Transverse colon (tissue), 4 donors: ENCODE measurements around the gene TMEFF1. TPM values are rescaled to one million over a fixed set of nuclear protein-coding genes. Genes with fewer than 3 reads are reported as not detected.

Experiments
- DNase-seq: peaks from one replicate; pipeline ENCODE4 v3.0.0-alpha.2; 2019
- H3K27ac ChIP-seq, 4 donors: fragments of 200-600 bp; sonication (generic); 2 replicates each; pipeline ENCODE4 v1.5.1; 2016 to 2018; ENCODE audit warnings: inconsistent platforms in 4 of 4
- H3K27me3 ChIP-seq: fragments of 200-600 bp; sonication (generic); 2 replicates; pipeline ENCODE4 v1.5.1; 2017; ENCODE audit warnings: inconsistent platforms
- H3K36me3 ChIP-seq, 4 donors: fragments of 200-600 bp; sonication (generic); 2 replicates each; pipeline ENCODE4 v1.5.1; 2017 to 2019; ENCODE audit warnings: inconsistent platforms in 4 of 4
- H3K4me1 ChIP-seq, 4 donors: fragments of 200-600 bp; sonication (generic); 2 replicates each; pipeline ENCODE4 v1.5.1; 2017 to 2020; ENCODE audit warnings: inconsistent platforms in 4 of 4
- H3K4me3 ChIP-seq, 4 donors: fragments of 200-600 bp; sonication (generic); 1 replicate in 1 of 4; 2 replicates in 3 of 4; pipeline versions ENCODE4 v1.5.1 to v1.6.1; 2017 to 2019; ENCODE audit warnings: inconsistent platforms in 4 of 4
- H3K9me3 ChIP-seq, 2 donors: fragments of 200-600 bp; sonication (generic); 2 replicates each; pipeline ENCODE4 v1.5.1; 2017 to 2019; ENCODE audit warnings: inconsistent platforms in 2 of 2
- EP300 ChIP-seq: sonication (generic); formaldehyde crosslinking; IDR thresholded peaks from one replicate; pipeline ENCODE4 v1.6.1; 2017; ENCODE audit warnings: antibody characterized with exemption, low read depth
- POLR2A ChIP-seq: fragments of 450-650 bp; IDR thresholded peaks from one replicate; pipeline ENCODE4 v1.6.1; 2016; ENCODE audit warnings: antibody characterized with exemption, mild to moderate bottlenecking, moderate library complexity
- POLR2AphosphoS5 ChIP-seq, 3 donors: sonication (generic); formaldehyde crosslinking; IDR thresholded peaks; one replicate each; pipeline ENCODE4 v1.6.1; 2016; ENCODE audit warnings: antibody characterized with exemption in 3 of 3
- WGBS, 2 donors: methylation state at CpG; one replicate each; pipeline ENCODE4 v1.1.5; 2018; ENCODE audit warnings: low coverage in 1 of 2; 5-methylcytosine and 5-hydroxymethylcytosine counted together
- in situ Hi-C, 4 donors: fragments of 200-750 bp; cut with MboI; loops; one replicate each; pipeline versions ENCODE4 v1.15.0 to v1.15.1; 2017; ENCODE audit warnings: low sequenced_read_pairs in 3 of 4, low pct_ligation_motif_present in 1 of 4, low pct_unique_long_range_greater_than_20kb in 1 of 4
- intact Hi-C: fragments of 100-400 bp; cut with DNase I; formaldehyde crosslinking; loops from one replicate; pipeline ENCODE4 v1.15.1; 2023; ENCODE audit warnings: low total_unique reads
- total RNA-seq, 4 donors: library from RNA; depleted of rRNA; stranded (reverse); fragments of >200 nt; gene quantifications; one replicate each; pipeline ENCODE4 v1.1.0, GENCODE V29; 2016
- TF ChIP-seq, protein P1 (sequence below), 5 experiments: fragments of 200-600 bp in 3 of 5; fragments of 450-650 bp in 2 of 5; sonication (generic) in 3 of 5; IDR thresholded peaks; 1 replicate in 2 of 5; 2 replicates in 3 of 5; pipeline ENCODE4 v1.5.1; 2016 to 2017; ENCODE audit warnings: antibody characterized with exemption in 5 of 5, inconsistent platforms in 3 of 5, mild to moderate bottlenecking in 2 of 5, moderate library complexity in 1 of 5

Gene TMEFF1
- total RNA-seq, 4 donors from 2014 or later: not detected

- H3K27me3 ChIP-seq: no peaks in the 10 kb centered on the region
- no peak for DNase-seq
- H3K9me3 ChIP-seq: peaks cover 0 to 8% of the 10 kb centered on the region in 2 donors
- TF ChIP-seq POLR2A (no peak), POLR2AphosphoS5 (IDR thresholded peaks at IDR 0.05) (no peak), EP300 (no peak)
- TF ChIP-seq, protein P1, sequence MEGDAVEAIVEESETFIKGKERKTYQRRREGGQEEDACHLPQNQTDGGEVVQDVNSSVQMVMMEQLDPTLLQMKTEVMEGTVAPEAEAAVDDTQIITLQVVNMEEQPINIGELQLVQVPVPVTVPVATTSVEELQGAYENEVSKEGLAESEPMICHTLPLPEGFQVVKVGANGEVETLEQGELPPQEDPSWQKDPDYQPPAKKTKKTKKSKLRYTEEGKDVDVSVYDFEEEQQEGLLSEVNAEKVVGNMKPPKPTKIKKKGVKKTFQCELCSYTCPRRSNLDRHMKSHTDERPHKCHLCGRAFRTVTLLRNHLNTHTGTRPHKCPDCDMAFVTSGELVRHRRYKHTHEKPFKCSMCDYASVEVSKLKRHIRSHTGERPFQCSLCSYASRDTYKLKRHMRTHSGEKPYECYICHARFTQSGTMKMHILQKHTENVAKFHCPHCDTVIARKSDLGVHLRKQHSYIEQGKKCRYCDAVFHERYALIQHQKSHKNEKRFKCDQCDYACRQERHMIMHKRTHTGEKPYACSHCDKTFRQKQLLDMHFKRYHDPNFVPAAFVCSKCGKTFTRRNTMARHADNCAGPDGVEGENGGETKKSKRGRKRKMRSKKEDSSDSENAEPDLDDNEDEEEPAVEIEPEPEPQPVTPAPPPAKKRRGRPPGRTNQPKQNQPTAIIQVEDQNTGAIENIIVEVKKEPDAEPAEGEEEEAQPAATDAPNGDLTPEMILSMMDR (IDR thresholded peaks at IDR 0.05): no peak
- in situ Hi-C loops: loop anchor here in 2 of 4 donors (25.0 kb wide), 1 partner anchor 693 kb away; no protein-coding TSS in a partner anchor
- no peaks in the 10 kb centered on the region for H3K36me3 ChIP-seq
- H3K27ac ChIP-seq: no peak overlapping the region
- no peaks in the 10 kb centered on the region for H3K4me1 ChIP-seq
- intact Hi-C loops: no loop called here
- H3K4me3 ChIP-seq: no peak overlapping the region
- 67 to 79% methylated on average over 2 to 5 of the region's 5 CpGs for WGBS, 2 donors
These were observed 146.7 kb downstream of the TMEFF1 start for GRCh38 chr9:100619665-100620064.

DNA sequence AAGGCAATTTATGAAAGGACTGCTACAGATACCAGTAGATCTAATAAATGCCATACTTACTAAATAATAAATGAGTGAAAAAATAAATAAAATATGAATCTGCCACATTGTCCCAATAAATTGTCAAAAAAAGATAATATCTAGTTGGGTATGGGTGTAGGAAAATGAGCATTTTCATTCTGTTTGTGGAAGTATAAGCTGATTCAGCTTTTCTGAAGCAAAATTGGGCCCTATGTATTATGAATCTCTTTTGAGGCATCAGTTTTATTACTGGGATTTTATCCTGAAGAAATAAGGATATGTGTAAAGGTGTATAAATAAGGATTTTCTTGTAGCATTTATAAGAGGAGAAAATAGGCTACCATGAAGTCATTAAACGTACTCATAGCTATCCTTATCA is 151.0 kb downstream of the TMEFF1 start:
- 38 to 46% methylated on average over 1 of the region's 1 CpG for WGBS, 2 donors
- Histone ChIP-seq H3K27ac (no peak overlapping the region), H3K9me3 (peaks cover 0 to 4% of the 10 kb centered on the region in 2 donors), H3K27me3 (no peaks in the 10 kb centered on the region), H3K4me3 (no peak overlapping the region), H3K36me3 (no peaks in the 10 kb centered on the region), H3K4me1 (no peaks in the 10 kb centered on the region)
- DNase-seq: no peak
- in situ Hi-C loops: loop anchor here in 2 of 4 donors (25.0 kb wide), 1 partner anchor 688 kb away; no protein-coding TSS in a partner anchor
- TF ChIP-seq POLR2AphosphoS5 (IDR thresholded peaks at IDR 0.05): no peak
- no peak for TF ChIP-seq EP300
- TF ChIP-seq POLR2A: no peak
- TF ChIP-seq, protein P1 (IDR thresholded peaks at IDR 0.05): no peak
- intact Hi-C loops: no loop called here

GRCh38 chr9:100626949-100627348 is 154.0 kb downstream of the TMEFF1 start:
- intact Hi-C loops (no loop called here), in situ Hi-C loops (no loop called here)
- no peak overlapping the region for H3K4me3 ChIP-seq
- H3K4me1 ChIP-seq: no peaks in the 10 kb centered on the region
- H3K27me3 ChIP-seq: no peaks in the 10 kb centered on the region
- 96 to 100% methylated on average over 1 of the region's 1 CpG for WGBS, 2 donors
- no peak overlapping the region for H3K27ac ChIP-seq
- DNase-seq: no peak
- peaks cover 0 to 4% of the 10 kb centered on the region in 2 donors for H3K9me3 ChIP-seq
- no peak for TF ChIP-seq POLR2A
- no peak for TF ChIP-seq POLR2AphosphoS5 (IDR thresholded peaks at IDR 0.05)
- no peak for TF ChIP-seq EP300
- TF ChIP-seq, protein P1 (IDR thresholded peaks at IDR 0.05): no peak
- H3K36me3 ChIP-seq: no peaks in the 10 kb centered on the region

Other genes starting within 250 kb of the TMEFF1 start
- gene TEX10, start 120.2 kb upstream of the TMEFF1 start, total RNA-seq: 10 to 100 TPM in 3 of 4 donors, 1 to 10 TPM in 1; 8.7 to 16.8 (median 13.0) TPM
- 10 to 100 TPM in 2 of 4 donors, 1 to 10 TPM in 2; 7.1 to 26.3 (median 10.5) TPM for gene MSANTD3, start 46.0 kb upstream of the TMEFF1 start, total RNA-seq
- gene CAVIN4, start 104.9 kb downstream of the TMEFF1 start, total RNA-seq: under 1 TPM in 2 of 4 donors, not detected in 2; 0.14 to 0.48 TPM